Uterus (tissue), 4 donors: ENCODE measurements around the gene DLX6. TPM values are rescaled to one million over a fixed set of nuclear protein-coding genes. Genes with fewer than 3 reads are reported as not detected.
"Not testable (repeated sequence)": the region's sequence is repeated elsewhere in the genome, so short reads cannot be mapped to it uniquely, and the experiment has no call there.

Experiments used
- DNase-seq, 2 donors: peaks; one replicate each; pipeline ENCODE4 v3.0.0-alpha.2; 2019 to 2020
- H3K27ac ChIP-seq, 2 donors: fragments of 200-600 bp; sonication (generic); 1 replicate in 1 of 2; 2 replicates in 1 of 2; pipeline ENCODE4 v1.5.1; 2016 to 2018
- H3K27me3 ChIP-seq, 2 donors: fragments of 200-600 bp; sonication (generic); one replicate each; pipeline ENCODE4 v1.5.1; 2018 to 2019; ENCODE audit warnings: control low read depth in 1 of 2
- H3K36me3 ChIP-seq, 2 donors: fragments of 200-600 bp; sonication (generic); one replicate each; pipeline ENCODE4 v1.5.1; 2019; ENCODE audit warnings: control low read depth in 1 of 2
- H3K4me1 ChIP-seq, 2 donors: fragments of 200-600 bp; sonication (generic); one replicate each; pipeline ENCODE4 v1.5.1; 2018 to 2019; ENCODE audit warnings: control low read depth in 1 of 2
- H3K4me3 ChIP-seq, 2 donors: fragments of 200-600 bp; sonication (generic); 1 replicate in 1 of 2; 2 replicates in 1 of 2; pipeline ENCODE4 v1.5.1; 2018 to 2019; ENCODE audit warnings: mild to moderate bottlenecking in 1 of 2
- H3K9me3 ChIP-seq, 2 donors: fragments of 200-600 bp; sonication (generic); one replicate each; pipeline ENCODE4 v1.5.1; 2019; ENCODE audit warnings: control low read depth in 1 of 2
- POLR2A ChIP-seq, 2 donors: fragments of 450-650 bp; IDR thresholded peaks; one replicate each; pipeline ENCODE4 v1.6.1; 2016; ENCODE audit warnings: antibody characterized with exemption in 2 of 2, mild to moderate bottlenecking in 1 of 2, moderate library complexity in 1 of 2
- intact Hi-C: fragments of 100-400 bp; cut with DNase I; formaldehyde crosslinking; loops from one replicate; pipeline ENCODE4 v1.15.1; 2023; ENCODE audit warnings: low total_unique reads
- small RNA-seq: library from RNA; depleted of rRNA; stranded (forward); fragments of <200 nt; gene quantifications from one replicate; pipeline ENCODE3, GENCODE V24; 2016
- total RNA-seq, 4 donors: library from RNA; depleted of rRNA in 3 of 4; stranded (reverse); fragments of >200 nt in 3 of 4; gene quantifications; one replicate each; pipeline versions ENCODE4 v1.1.0 to v1.2.4, GENCODE V29; 2014 to 2023
- TF ChIP-seq, protein P1 (sequence below), 4 experiments: fragments of 200-600 bp in 2 of 4; fragments of 450-650 bp in 2 of 4; sonication (generic) in 2 of 4; IDR thresholded peaks; one replicate each; pipeline ENCODE4 v1.5.1; 2016 to 2019; ENCODE audit warnings: antibody characterized with exemption in 4 of 4, mild to moderate bottlenecking in 2 of 4, moderate library complexity in 1 of 4
- donor health status: DM: yes; HTN: yes; CAD: no.

Gene DLX6
- total RNA-seq, 4 donors from 2014 or later = 0.30 to 1.5 (median 0.77) TPM; not detected in 1

DNA sequence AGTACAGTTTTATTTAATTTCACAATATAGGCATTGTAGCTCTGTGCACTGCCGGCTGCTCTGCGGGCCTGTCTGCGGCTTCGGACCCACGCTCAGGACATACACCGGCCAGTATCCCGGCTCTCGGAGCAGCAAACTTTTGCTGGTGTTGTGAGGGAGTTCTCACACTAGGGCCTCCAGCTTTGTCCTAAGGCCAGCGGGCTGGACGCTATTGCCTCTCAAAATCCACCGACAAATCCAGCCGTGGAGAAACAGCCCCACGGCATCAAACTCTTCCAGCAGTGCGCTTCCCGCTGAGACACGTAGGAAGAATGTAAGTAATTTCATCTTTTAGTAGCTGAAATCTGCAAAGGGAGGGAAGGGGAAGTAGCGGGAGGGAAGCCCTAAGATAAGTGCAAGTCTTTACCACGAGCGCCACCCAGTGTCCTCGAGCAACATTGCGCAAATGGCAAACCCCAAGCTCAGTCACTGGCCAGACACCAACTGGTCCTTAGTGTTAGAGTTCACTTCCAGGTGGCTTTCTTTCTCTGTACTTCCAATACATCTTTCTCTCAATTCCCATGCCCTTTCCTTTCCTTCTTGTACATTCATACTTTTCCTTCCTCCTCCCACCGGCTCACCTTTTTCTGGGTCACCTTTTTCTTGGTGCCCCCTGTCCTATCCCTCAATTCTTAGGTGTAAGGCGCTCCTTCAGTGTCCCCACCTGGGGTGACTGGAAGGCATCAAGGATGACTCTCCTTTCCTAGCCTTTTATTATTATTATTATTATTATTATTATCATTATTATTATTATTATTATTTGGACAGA, 22.3 kb downstream of the DLX6 start:
- H3K27me3 ChIP-seq = peaks cover 4 to 49% of the 10 kb centered on the region in 2 donors
- peaks cover 0 to 7% of the 10 kb centered on the region in 2 donors for H3K4me1 ChIP-seq
- no peaks in the 10 kb centered on the region for H3K9me3 ChIP-seq
- TF ChIP-seq POLR2A (IDR thresholded peaks at IDR 0.05) = no peak
- TF ChIP-seq, protein P1, sequence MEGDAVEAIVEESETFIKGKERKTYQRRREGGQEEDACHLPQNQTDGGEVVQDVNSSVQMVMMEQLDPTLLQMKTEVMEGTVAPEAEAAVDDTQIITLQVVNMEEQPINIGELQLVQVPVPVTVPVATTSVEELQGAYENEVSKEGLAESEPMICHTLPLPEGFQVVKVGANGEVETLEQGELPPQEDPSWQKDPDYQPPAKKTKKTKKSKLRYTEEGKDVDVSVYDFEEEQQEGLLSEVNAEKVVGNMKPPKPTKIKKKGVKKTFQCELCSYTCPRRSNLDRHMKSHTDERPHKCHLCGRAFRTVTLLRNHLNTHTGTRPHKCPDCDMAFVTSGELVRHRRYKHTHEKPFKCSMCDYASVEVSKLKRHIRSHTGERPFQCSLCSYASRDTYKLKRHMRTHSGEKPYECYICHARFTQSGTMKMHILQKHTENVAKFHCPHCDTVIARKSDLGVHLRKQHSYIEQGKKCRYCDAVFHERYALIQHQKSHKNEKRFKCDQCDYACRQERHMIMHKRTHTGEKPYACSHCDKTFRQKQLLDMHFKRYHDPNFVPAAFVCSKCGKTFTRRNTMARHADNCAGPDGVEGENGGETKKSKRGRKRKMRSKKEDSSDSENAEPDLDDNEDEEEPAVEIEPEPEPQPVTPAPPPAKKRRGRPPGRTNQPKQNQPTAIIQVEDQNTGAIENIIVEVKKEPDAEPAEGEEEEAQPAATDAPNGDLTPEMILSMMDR (IDR thresholded peaks at IDR 0.05) = peak; percentile 64 to 78 (median 69)
- H3K36me3 ChIP-seq = no peaks in the 10 kb centered on the region
- intact Hi-C loops = no loop called here
- no peak overlapping the region for H3K27ac ChIP-seq
- DNase-seq = peak; percentile 55 to 78
- H3K4me3 ChIP-seq = peak overlapping the region in 1 of 2 donors; percentile 24

DNA sequence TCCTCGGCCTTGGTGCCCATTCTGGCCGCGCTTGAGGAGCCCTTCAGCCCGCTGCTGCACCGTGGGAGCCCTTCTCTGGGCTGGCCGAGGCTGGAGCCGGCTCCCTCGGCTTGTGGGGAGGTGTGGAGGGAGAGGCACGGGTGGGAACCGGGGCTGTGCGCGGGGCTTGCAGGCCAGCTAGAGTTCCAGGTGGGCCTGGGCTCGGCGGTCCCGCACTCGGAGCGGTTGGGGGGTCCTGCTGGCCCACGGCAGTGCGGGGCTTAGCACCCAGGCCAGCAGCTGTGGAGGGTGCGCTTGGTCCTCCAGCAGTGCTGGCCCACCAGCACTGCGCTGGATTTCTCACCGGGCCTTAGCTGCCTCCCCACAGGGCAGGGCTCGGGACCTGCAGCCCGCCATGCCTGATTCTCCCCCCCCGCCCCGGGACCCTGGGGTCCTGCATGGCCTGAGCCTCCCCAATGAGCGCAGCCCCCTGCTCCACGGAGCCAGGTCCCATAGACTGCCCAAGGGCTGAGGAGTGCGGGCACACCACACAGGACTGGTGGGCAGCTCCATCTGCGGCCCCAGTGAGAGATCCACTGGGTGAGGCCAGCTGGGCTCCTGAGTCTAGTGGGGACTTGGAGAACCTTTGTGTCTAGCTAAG, 29.0 kb downstream of the DLX6 start:
- H3K9me3 ChIP-seq, intact Hi-C loops, H3K4me1 ChIP-seq, H3K27ac ChIP-seq, H3K4me3 ChIP-seq, H3K36me3 ChIP-seq, DNase-seq: not testable (repeated sequence)
- H3K27me3 ChIP-seq = peaks cover 0 to 16% of the 10 kb centered on the region in 2 donors

DNA sequence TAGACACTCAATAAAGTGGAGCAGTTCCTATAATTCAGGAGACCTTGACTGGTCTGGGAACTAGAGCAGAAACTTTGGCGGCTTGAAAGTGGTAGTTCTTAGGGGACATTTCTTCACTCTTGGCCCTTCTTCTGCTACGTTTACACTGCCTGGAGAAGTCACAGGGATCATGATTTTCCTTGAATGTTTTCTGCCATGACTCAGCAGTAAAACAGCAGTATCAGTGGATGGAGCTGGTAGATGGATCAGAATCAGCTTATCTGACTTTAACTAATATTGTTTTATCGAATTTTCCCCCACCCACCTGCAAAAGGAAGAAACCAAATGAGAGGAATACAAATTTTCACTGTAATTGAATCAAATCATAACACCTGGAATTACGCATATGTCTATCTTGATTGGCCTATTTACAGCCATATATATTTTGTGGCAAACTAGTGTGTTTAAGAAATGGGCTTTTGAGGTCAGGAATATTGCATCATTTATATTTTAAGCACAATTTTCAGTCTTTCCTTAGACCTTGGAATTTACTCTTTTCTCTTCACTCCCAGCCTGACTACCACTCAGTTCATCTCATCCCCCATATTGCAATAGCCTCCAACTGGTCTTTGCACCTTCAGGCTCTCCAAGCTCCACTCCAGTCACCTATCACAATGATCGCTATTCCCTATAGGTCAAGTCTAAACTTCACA, 34.2 kb downstream of the DLX6 start:
- intact Hi-C loops = no loop called here
- DNase-seq = no peak
- no peaks in the 10 kb centered on the region for H3K36me3 ChIP-seq
- H3K4me1 ChIP-seq = no peaks in the 10 kb centered on the region
- no peak overlapping the region for H3K27ac ChIP-seq
- TF ChIP-seq POLR2A (IDR thresholded peaks at IDR 0.05) = no peak
- TF ChIP-seq, protein P1 (IDR thresholded peaks at IDR 0.05) = no peak
- no peaks in the 10 kb centered on the region for H3K9me3 ChIP-seq
- no peak overlapping the region for H3K4me3 ChIP-seq
- no peaks in the 10 kb centered on the region for H3K27me3 ChIP-seq

DNA sequence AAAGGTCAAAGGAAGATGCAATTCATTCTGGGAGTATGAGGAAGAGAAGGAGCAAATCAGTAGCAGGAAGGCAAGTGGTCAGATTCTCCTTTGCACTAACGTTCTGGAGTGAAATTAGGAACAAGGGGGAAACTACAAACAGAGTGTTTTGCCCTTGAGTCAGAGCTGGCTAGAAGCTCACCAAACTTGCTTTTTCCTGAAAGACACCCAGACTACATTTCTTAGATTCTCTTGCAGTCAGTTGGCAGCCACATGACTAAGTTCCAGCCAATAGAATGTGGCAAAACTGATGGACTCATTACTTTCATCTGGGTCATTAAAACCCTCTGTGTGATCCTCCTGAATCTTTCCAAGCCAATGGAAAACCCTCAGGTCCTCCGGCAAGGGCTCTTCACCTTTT, 37.9 kb downstream of the DLX6 start:
- no peak for TF ChIP-seq POLR2A (IDR thresholded peaks at IDR 0.05)
- TF ChIP-seq, protein P1 (IDR thresholded peaks at IDR 0.05) = no peak
- Histone ChIP-seq H3K36me3 (no peaks in the 10 kb centered on the region), H3K9me3 (no peaks in the 10 kb centered on the region), H3K27me3 (no peaks in the 10 kb centered on the region), H3K4me3 (no peak overlapping the region), H3K4me1 (no peaks in the 10 kb centered on the region), H3K27ac (no peak overlapping the region)
- no peak for DNase-seq
- intact Hi-C loops = no loop called here

Small RNA genes within 50 kb of the gene (small RNA-seq; reads per million reads assigned to genes)
- not detected for gene RF01778
- not detected for gene RF01887
- gene RF01888 = not detected

Other genes starting within 250 kb of the DLX6 start
- gene DLX5, start 19.3 kb downstream of the DLX6 start, total RNA-seq = 1 to 10 TPM in 1 of 4 donors, under 1 TPM in 2, not detected in 1; 0.26 to 5.9 (median 0.52) TPM
- gene SDHAF3, start 112.1 kb downstream of the DLX6 start, total RNA-seq = 10 to 100 TPM in 3 of 4 donors, 1 to 10 TPM in 1; 5.6 to 14.7 (median 12.4) TPM